ENCODE data around the gene NAT8L. TPM values are rescaled to one million over a fixed set of nuclear protein-coding genes. Genes with fewer than 3 reads are reported as not detected.

The NAT8L gene
- total and polyA plus RNA-seq, 2 donors (not counting 3 experiments of a cell fraction or from before 2014, with no cell fraction given), result 0.10 to 0.11 TPM

GRCh38 chr4:2040391-2041238 is 18.5 kb upstream of the NAT8L start:
- POLR2A ChIA-PET, result no interaction called here

More at GRCh38 chr4:2040391-2041238, 18.5 kb upstream of the NAT8L start:
- H4K20me1 ChIP-seq (replicated peaks; ENCODE audit: control insufficient read depth, extremely low read depth, insufficient read depth, low read length), result no peaks in the 10 kb centered on the region
- DNase-seq (ENCODE audit: low read depth, low spot score) (no peak), FAIRE-seq (no peak)
- no peaks in the 10 kb centered on the region for H3K36me3 ChIP-seq (ENCODE audit: control insufficient read depth in 2 of 2, extremely low read depth in 1 of 2, insufficient read depth in 2 of 2, low read length in 2 of 2)
- BruUV-seq (replicated peaks), result no TSS peak
- H3K4me2 ChIP-seq (ENCODE audit: insufficient read depth, low read length), result peak overlapping the region; percentile 15
- H3K79me2 ChIP-seq (ENCODE audit: control insufficient read depth, insufficient read depth, low read length), result no peaks in the 10 kb centered on the region
- TF ChIP-seq POLR2AphosphoS5 (IDR thresholded peaks at IDR 0.05; ENCODE audit: insufficient read depth, low read depth, low read length), result no peak
- no peak for TF ChIP-seq JUN (IDR thresholded peaks at IDR 0.05; ENCODE audit: borderline replicate concordance, insufficient read depth, insufficient read length, low read depth)
- no peak for TF ChIP-seq MAX (IDR thresholded peaks at IDR 0.05; ENCODE audit: insufficient read depth, insufficient read length)
- no peak for TF ChIP-seq GATA2 (IDR thresholded peaks at IDR 0.05; ENCODE audit: insufficient read depth, insufficient read length, low read depth, low read length)
- TF ChIP-seq POLR2A (IDR thresholded peaks at IDR 0.05; ENCODE audit: low read depth, low read length), result no peak
- no peak for TF ChIP-seq MYC (IDR thresholded peaks at IDR 0.05; ENCODE audit: low read depth, low read length)
- no peak for TF ChIP-seq EZH2 (IDR thresholded peaks at IDR 0.05; ENCODE audit: borderline replicate concordance, low read depth, low read length, severe bottlenecking)
- TF ChIP-seq CTCF (IDR thresholded peaks at IDR 0.05; ENCODE audit: extremely low read depth in 1 of 2, insufficient read depth in 1 of 2, low read depth in 1 of 2, low read length in 2 of 2), result no peak
- no peak for TF ChIP-seq FOS (IDR thresholded peaks at IDR 0.05; ENCODE audit: borderline replicate concordance, insufficient read depth, low read length)
- H3K9ac ChIP-seq (replicated peaks; ENCODE audit: extremely low read depth, insufficient read depth, low read length), result no peak overlapping the region
- peak overlapping the region in 2 of 3 experiments; percentile 25 to 93 for H3K4me3 ChIP-seq (replicated peaks in 1 of 3; ENCODE audit: insufficient read depth in 1 of 3, low read depth in 1 of 3, low read length in 3 of 3)
- H3K27me3 ChIP-seq (ENCODE audit: control insufficient read depth in 2 of 2, insufficient read depth in 2 of 2, low read length in 2 of 2), result peaks cover 6 to 11% of the 10 kb centered on the region in 2 experiments
- no peaks in the 10 kb centered on the region for H3K4me1 ChIP-seq (ENCODE audit: control insufficient read depth, extremely low read depth, insufficient read depth, low read length)
- dilution Hi-C loops (cut with MboI; ENCODE audit: extremely low pct_ligation_motif_present, low sequenced_read_pairs) (no loop called here), intact Hi-C loops (cut with micrococcal nuclease) (loop anchor here (2.0 kb wide), 1 partner anchor 32 kb away; the partner anchor contains the start of gene NELFA)
- peak overlapping the region; percentile 40 for H2AFZ ChIP-seq (ENCODE audit: low read depth, low read length)
- H3K9me1 ChIP-seq (replicated peaks; ENCODE audit: control insufficient read depth, extremely low read depth, insufficient read depth, low read length), result no peaks in the 10 kb centered on the region
- H3K9me3 ChIP-seq (replicated peaks; ENCODE audit: control insufficient read depth, insufficient read depth, low read length), result no peaks in the 10 kb centered on the region
- CTCF ChIA-PET, result interaction anchor here (1.1 kb wide), 1 partner anchor 31 kb away, joined by 5 read pairs; no protein-coding TSS in a partner anchor
- H3K27ac ChIP-seq (ENCODE audit: insufficient read depth, low read depth, low read length), result no peak overlapping the region

Measured in endothelial cell of umbilical vein (primary cell).